Neural cell (in vitro differentiated cells): Measurements from ENCODE around the gene PLAU. TPM values are rescaled to one million over a fixed set of nuclear protein-coding genes. Genes with fewer than 3 reads are reported as not detected.

Source experiments
- H2AFZ ChIP-seq: fragments of 200-600, 300-800 bp; sonication (generic), shearing (Covaris generic); 2 replicates; pipeline ENCODE4 v1.6.0; 2014; ENCODE audit warnings: low read depth, mild to moderate bottlenecking, antibody characterized with exemption, low read length, moderate library complexity
- H3F3A ChIP-seq: fragments of 200-600 bp; shearing (Covaris generic); 2 replicates; pipeline ENCODE4 v1.6.1; 2016; ENCODE audit warnings: mild to moderate bottlenecking, moderate library complexity, mixed read lengths, antibody characterized with exemption, low read length; ENCODE audit not compliant: insufficient read depth, poor library complexity, severe bottlenecking
- H3K27ac ChIP-seq: fragments of 200-600, 300-800 bp; sonication (generic), shearing (Covaris generic); 2 replicates; pipeline ENCODE4 v1.5.1; 2014; ENCODE audit warnings: mild to moderate bottlenecking, low read length, moderate library complexity
- H3K27me3 ChIP-seq: fragments of 300-800, 200-600 bp; sonication (generic), shearing (Covaris generic); 2 replicates; pipeline ENCODE4 v1.6.0; 2014; ENCODE audit warnings: mild to moderate bottlenecking, low read depth, low read length, moderate library complexity; ENCODE audit not compliant: insufficient read depth
- H3K36me3 ChIP-seq: fragments of 300-800, 200-600 bp; sonication (generic), shearing (Covaris generic); 2 replicates; pipeline ENCODE4 v1.5.1; 2014; ENCODE audit warnings: mild to moderate bottlenecking, antibody characterized with exemption, low read length, moderate library complexity; ENCODE audit not compliant: insufficient read depth
- H3K4me2 ChIP-seq: fragments of 300-800, 200-600 bp; sonication (generic), shearing (Covaris generic); 2 replicates; pipeline ENCODE4 v1.6.0; 2014; ENCODE audit warnings: mild to moderate bottlenecking, low read length
- H3K4me3 ChIP-seq: fragments of 300-800, 200-600 bp; sonication (generic), shearing (Covaris generic); 2 replicates; pipeline ENCODE4 v1.5.1; 2014; ENCODE audit warnings: mild to moderate bottlenecking, low read length, moderate library complexity
- H3K79me2 ChIP-seq: fragments of 200-600 bp; shearing (Covaris generic); replicated peaks from 2 replicates; pipeline ENCODE4 v1.6.0; 2014; ENCODE audit warnings: mild to moderate bottlenecking, low read length, moderate library complexity; ENCODE audit not compliant: insufficient read depth
- H3K9ac ChIP-seq: fragments of 300-800, 200-600 bp; sonication (generic), shearing (Covaris generic); 2 replicates; pipeline ENCODE4 v1.6.1; 2016; ENCODE audit warnings: mild to moderate bottlenecking, low read length, mixed read lengths
- H3K9me2 ChIP-seq: fragments of 200-600 bp; shearing (Covaris generic); 2 replicates; pipeline ENCODE4 v1.6.1; 2016; ENCODE audit warnings: mild to moderate bottlenecking, low read length, mixed read lengths; ENCODE audit not compliant: insufficient read depth
- H3K9me3 ChIP-seq: fragments of 200-600, 300-800 bp; sonication (generic), shearing (Covaris generic); 2 replicates; pipeline ENCODE4 v1.6.1; 2016; ENCODE audit warnings: mild to moderate bottlenecking, mixed run types, low read length, moderate library complexity, mixed read lengths
- H4K20me1 ChIP-seq: fragments of 200-600 bp; shearing (Covaris generic); 2 replicates; pipeline ENCODE4 v1.6.1; 2016; ENCODE audit warnings: mild to moderate bottlenecking, mixed run types; ENCODE audit not compliant: insufficient read depth
- EP300 ChIP-seq: fragments of 450-650 bp; conservative IDR thresholded peaks from 2 replicates; pipeline ENCODE4 v1.6.1; 2014; ENCODE audit warnings: antibody characterized with exemption, mild to moderate bottlenecking, moderate library complexity; ENCODE audit not compliant: poor library complexity, severe bottlenecking
- EZH2 ChIP-seq: fragments of 200-600, 300-800 bp; shearing (Covaris generic), sonication (generic); IDR thresholded peaks from 2 replicates; pipeline ENCODE4 v1.6.1; 2014; ENCODE audit warnings: antibody characterized with exemption, low read length, borderline replicate concordance, mild to moderate bottlenecking; ENCODE audit not compliant: insufficient read depth, poor library complexity, severe bottlenecking
- MXI1 ChIP-seq: fragments of 450-650 bp; conservative IDR thresholded peaks from 2 replicates; pipeline ENCODE4 v1.6.1; 2014; ENCODE audit warnings: antibody characterized with exemption, mild to moderate bottlenecking; ENCODE audit not compliant: poor library complexity, severe bottlenecking
- POLR2AphosphoS5 ChIP-seq: IDR thresholded peaks from 2 replicates; pipeline ENCODE4 v1.6.1; 2012
- RAD21 ChIP-seq: fragments of 450-650 bp; conservative IDR thresholded peaks from 2 replicates; pipeline ENCODE4 v1.6.1; 2014; ENCODE audit warnings: antibody characterized with exemption, mild to moderate bottlenecking, moderate library complexity
- SMC3 ChIP-seq: fragments of 450-650 bp; conservative IDR thresholded peaks from 2 replicates; pipeline ENCODE4 v1.6.1; 2014; ENCODE audit warnings: antibody characterized with exemption, mild to moderate bottlenecking, moderate library complexity; ENCODE audit not compliant: poor library complexity
- TAF1 ChIP-seq: IDR thresholded peaks from 2 replicates; pipeline ENCODE4 v1.6.1; 2012; ENCODE audit warnings: low read depth
- polyA plus RNA-seq: library from polyadenylated mRNA; depleted of rRNA; stranded (reverse); fragments of >200 nt; gene quantifications from 2 replicates; pipeline ENCODE4 v1.2.3, GENCODE V29; 2014
- TF ChIP-seq, protein P1 (sequence below): IDR thresholded peaks from 2 replicates; pipeline ENCODE4 v1.6.1; 2012; ENCODE audit warnings: borderline replicate concordance
- TF ChIP-seq, protein P2 (sequence below): fragments of 450-650 bp; IDR thresholded peaks from 2 replicates; pipeline ENCODE4 v1.5.1; 2014; ENCODE audit warnings: antibody characterized with exemption, mild to moderate bottlenecking, moderate library complexity; ENCODE audit not compliant: poor library complexity, severe bottlenecking

Gene PLAU
- polyA plus RNA-seq, 1 donor from 2014 or later, result 1.1 TPM

DNA sequence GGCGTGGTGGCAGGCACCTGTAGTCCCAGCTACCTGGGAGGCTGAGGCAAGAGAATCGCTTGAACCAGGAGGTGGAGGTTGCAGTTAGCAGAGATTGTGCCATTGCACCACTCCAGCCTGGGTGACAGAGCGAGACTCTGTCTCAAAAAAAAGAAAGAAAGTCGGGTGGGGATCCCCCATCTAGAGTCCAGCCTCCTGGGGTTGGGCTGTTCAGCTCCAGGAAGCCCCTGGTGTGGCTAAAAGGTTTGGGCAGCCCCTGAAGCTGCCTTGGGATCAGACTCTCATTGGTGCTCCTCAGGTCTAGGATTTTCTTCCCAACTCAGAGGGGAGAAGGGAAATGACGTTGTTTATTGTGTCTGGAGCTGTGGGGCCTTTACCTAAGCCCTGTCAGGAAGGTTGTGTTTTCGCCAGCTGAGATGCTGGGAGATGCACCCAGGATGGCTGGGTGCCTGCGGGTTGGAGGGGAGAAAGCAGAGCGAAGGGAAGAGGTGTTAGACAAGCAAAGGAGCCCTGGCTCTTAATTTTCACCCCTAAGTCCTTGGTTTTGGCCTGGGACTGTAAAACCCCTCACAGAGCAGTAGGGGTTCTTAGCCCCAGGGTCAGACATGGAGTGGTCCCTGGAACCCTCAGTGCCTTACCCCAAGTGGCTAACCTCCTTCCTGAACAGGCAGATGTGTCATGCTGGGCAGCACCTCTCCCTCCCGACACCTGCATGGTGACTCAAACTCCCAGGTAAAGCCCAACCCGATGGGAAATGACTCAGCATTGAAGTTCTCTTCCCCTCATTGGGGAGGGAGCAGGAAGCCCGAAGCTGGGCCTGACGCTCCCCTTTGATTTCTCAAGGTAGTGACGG, 21.1 kb downstream of the PLAU start:
- H2AFZ ChIP-seq, result no peak overlapping the region
- H4K20me1 ChIP-seq, result no peaks in the 10 kb centered on the region
- H3K27ac ChIP-seq, result no peak overlapping the region
- no peak overlapping the region for H3K4me3 ChIP-seq
- no peaks in the 10 kb centered on the region for H3K79me2 ChIP-seq
- H3K9me3 ChIP-seq, result no peaks in the 10 kb centered on the region
- no peak overlapping the region for H3K4me2 ChIP-seq
- H3K9ac ChIP-seq, result no peak overlapping the region
- H3F3A ChIP-seq, result no peaks in the 10 kb centered on the region
- H3K36me3 ChIP-seq, result no peaks in the 10 kb centered on the region
- H3K27me3 ChIP-seq, result no peaks in the 10 kb centered on the region
- TF ChIP-seq EZH2 (no peak), EP300 (no peak), TAF1 (no peak), RAD21 (no peak), MXI1 (no peak), SMC3 (no peak), POLR2AphosphoS5 (no peak)
- TF ChIP-seq, protein P1, sequence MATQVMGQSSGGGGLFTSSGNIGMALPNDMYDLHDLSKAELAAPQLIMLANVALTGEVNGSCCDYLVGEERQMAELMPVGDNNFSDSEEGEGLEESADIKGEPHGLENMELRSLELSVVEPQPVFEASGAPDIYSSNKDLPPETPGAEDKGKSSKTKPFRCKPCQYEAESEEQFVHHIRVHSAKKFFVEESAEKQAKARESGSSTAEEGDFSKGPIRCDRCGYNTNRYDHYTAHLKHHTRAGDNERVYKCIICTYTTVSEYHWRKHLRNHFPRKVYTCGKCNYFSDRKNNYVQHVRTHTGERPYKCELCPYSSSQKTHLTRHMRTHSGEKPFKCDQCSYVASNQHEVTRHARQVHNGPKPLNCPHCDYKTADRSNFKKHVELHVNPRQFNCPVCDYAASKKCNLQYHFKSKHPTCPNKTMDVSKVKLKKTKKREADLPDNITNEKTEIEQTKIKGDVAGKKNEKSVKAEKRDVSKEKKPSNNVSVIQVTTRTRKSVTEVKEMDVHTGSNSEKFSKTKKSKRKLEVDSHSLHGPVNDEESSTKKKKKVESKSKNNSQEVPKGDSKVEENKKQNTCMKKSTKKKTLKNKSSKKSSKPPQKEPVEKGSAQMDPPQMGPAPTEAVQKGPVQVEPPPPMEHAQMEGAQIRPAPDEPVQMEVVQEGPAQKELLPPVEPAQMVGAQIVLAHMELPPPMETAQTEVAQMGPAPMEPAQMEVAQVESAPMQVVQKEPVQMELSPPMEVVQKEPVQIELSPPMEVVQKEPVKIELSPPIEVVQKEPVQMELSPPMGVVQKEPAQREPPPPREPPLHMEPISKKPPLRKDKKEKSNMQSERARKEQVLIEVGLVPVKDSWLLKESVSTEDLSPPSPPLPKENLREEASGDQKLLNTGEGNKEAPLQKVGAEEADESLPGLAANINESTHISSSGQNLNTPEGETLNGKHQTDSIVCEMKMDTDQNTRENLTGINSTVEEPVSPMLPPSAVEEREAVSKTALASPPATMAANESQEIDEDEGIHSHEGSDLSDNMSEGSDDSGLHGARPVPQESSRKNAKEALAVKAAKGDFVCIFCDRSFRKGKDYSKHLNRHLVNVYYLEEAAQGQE, result no peak
- TF ChIP-seq, protein P2, sequence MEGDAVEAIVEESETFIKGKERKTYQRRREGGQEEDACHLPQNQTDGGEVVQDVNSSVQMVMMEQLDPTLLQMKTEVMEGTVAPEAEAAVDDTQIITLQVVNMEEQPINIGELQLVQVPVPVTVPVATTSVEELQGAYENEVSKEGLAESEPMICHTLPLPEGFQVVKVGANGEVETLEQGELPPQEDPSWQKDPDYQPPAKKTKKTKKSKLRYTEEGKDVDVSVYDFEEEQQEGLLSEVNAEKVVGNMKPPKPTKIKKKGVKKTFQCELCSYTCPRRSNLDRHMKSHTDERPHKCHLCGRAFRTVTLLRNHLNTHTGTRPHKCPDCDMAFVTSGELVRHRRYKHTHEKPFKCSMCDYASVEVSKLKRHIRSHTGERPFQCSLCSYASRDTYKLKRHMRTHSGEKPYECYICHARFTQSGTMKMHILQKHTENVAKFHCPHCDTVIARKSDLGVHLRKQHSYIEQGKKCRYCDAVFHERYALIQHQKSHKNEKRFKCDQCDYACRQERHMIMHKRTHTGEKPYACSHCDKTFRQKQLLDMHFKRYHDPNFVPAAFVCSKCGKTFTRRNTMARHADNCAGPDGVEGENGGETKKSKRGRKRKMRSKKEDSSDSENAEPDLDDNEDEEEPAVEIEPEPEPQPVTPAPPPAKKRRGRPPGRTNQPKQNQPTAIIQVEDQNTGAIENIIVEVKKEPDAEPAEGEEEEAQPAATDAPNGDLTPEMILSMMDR, result no peak
- no peaks in the 10 kb centered on the region for H3K9me2 ChIP-seq

DNA sequence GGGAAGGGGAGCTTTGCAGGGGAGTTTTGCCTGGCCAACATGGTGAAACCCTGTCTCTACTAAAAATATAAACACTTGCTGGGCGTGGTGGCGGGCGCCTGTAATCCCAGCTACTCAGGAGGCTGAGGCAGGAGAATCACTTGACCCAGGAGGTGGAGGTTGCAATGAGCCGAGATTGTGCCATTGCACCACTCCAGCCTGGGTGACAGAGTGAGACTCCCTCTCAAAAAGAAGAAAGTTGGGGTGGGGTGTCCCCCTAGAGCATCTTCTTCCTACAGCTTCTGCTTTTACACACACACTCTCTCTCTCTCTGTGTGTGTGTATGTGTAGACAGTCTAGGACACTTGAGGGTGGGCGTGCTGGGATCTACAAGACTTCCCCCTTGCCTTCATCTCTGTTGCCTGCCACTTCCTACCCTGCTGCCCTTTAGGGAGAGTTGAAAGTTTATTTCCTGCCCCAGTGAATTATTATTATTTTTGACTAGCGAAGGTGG, 21.7 kb downstream of the PLAU start:
- no peaks in the 10 kb centered on the region for H3F3A ChIP-seq
- no peaks in the 10 kb centered on the region for H3K79me2 ChIP-seq
- no peaks in the 10 kb centered on the region for H3K9me3 ChIP-seq
- no peak overlapping the region for H3K9ac ChIP-seq
- H3K27ac ChIP-seq, result no peak overlapping the region
- no peak overlapping the region for H2AFZ ChIP-seq
- no peaks in the 10 kb centered on the region for H3K27me3 ChIP-seq
- no peaks in the 10 kb centered on the region for H4K20me1 ChIP-seq
- no peaks in the 10 kb centered on the region for H3K9me2 ChIP-seq
- no peak overlapping the region for H3K4me3 ChIP-seq
- H3K36me3 ChIP-seq, result no peaks in the 10 kb centered on the region
- TF ChIP-seq, protein P1, result no peak
- TF ChIP-seq MXI1 (no peak), EZH2 (no peak), TAF1 (no peak), RAD21 (no peak), EP300 (no peak), POLR2AphosphoS5 (no peak), SMC3 (no peak)
- TF ChIP-seq, protein P2, result no peak
- H3K4me2 ChIP-seq, result no peak overlapping the region
